ENCODE data around the gene CTSH.
"Not testable (repeated sequence)": the region's sequence is repeated elsewhere in the genome, so short reads cannot be mapped to it uniquely, and the experiment has no call there.

CTSH gene

DNA sequence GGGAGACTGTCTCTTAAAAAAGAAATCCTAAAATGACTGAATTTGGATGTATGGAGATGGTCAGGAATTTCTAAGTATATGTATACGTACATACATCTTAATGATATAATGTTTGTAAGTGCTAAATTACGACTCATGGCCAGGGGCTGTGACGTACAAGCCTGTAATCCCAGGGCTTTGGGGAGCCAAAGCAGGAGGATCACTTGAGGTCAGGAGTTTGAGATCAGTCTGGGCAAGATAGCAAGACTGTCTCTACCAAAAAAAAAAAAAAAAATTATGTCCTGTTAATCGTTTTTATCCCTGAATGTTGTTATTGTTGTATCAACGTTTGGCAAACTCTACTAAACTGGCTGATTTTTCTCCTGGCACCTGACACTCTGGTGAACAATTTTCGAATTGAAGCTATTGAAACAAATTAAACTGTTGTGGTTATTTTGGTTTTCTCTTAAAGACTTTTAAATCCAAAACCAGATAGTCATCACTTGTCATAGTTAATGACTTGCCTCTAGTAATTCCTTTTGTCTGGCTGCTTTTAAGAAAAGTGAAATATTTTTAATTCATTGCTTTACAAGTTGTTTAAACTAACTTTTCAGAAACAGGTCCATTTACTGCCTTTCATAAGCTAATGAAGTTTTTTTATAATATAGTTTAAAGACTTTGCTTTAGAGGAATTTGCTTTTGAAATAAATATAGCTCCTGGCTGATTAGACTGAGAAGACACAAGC lies 65.2 kb downstream of the CTSH start:
- DNase-seq, result no peak

GRCh38 chr15:78878356-78878755 lies 66.5 kb downstream of the CTSH start:
- no peak for DNase-seq

DNA sequence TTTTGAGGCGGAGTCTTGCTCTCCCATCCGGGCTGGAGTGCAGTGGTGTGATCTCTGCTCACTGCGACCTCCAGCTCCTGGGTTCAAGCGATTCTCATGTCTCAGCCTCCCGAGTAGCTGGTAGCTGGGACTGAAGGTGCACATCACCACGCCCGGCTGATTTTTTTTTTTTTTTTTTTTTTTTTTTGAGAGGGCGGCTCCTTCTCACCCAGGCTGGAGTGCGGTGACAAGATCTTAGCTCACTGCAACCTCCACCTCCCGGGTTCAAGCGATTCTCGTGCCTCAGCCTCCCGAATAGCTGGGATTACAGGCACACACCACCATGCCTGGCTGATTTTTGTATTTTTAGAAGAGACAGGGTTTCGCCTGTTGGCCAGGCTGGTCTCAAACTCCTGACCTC lies 67.9 kb downstream of the CTSH start:
- DNase-seq, result not testable (repeated sequence)

- no peak for DNase-seq
Measured at GRCh38 chr15:78875107-78875914, 69.5 kb downstream of the CTSH start.

GRCh38 chr15:78873793-78874765 lies 70.8 kb downstream of the CTSH start:
- no peak for DNase-seq

DNA sequence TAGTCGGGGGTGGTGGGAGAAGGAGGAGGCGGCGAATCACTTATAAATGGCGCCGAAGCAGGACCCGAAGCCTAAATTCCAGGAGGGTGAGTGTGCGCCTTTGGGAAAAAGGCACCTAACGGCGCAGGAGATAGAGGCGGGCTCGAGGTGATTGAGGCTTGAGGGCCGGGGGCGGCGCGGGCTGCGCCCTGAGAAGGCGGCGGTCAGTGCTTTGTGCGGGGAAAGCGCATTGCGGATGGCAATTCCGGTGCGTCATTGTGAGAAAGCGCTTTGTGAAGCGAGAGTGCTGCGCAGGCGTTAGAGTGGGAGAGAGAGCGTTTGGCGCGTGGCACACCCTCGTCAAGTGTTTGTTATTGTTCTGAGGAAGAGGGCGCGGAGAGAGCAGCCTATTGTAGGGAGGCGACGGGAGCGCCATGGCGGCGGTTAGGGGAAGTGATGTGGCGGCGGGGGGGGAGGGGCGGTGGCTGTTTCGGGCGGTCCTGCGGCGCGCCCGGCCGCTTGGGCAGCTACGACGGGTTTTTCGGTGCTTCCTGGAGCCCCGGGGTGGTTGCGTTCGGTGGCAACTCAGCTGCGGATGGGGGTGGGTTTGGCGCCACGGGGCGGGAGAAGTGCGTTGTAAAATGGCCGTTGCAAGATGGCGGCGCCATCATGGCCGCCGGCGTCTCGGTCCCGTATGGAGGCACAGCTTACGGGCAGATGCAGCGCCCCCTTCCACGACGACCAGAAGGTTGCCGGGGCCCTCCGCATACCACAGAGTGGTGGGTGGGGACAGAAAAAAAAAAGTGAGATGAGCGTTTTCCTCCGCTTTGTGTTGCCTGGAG lies 71.7 kb downstream of the CTSH start:
- peak; percentile 39 for DNase-seq

- DNase-seq, result peak; percentile 53
Measured at GRCh38 chr15:78872155-78872971, 72.5 kb downstream of the CTSH start, which contains the start of gene MORF4L1. Gene MORF4L1, plus strand, starts transcription at chr15:78872890. Its CDS starts 128 bp downstream, at chr15:78873018.

- not testable (repeated sequence) for DNase-seq
Measured at GRCh38 chr15:78871483-78872127, 73.2 kb downstream of the CTSH start.
